Inflammatory macrophage treated with lipopolysaccharide for 4 hours (primary cell): ENCODE data around the gene AMIGO3.

Experiments
- DNase-seq: peaks from one replicate; pipeline ENCODE4 v3.0.0-alpha.2; 2020

Gene AMIGO3

DNA sequence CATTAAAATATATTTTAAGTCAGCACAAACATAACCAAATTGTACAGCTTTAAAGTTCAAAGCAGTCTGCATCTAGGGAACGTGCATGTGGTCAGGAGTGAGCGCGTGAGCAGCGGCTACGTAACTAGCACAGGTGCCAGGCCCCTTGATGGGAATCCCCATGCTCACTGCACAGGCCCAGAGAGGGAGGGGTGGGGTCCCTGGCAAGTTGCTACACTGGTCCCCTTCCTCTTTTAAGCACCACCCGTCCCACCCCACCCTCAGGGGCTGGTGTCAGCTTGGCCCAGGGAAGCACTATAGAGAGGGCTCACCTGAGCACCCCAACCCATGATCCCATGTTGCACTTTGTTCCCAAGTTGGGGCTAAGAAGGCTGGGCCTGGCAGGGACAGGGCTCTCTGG lies 5.1 kb upstream of the AMIGO3 start:
- DNase-seq = no peak

GRCh38 chr3:49723628-49724551 lies 4.4 kb upstream of the AMIGO3 start, which contains the start of gene GMPPB:
GMPPB (minus strand) TSS chr3:49723951; CDS start chr3:49723726, 225 bp downstream.
- DNase-seq = peak; percentile 99

- DNase-seq = peak; percentile 48
These were observed 3.8 kb upstream of the AMIGO3 start for GRCh38 chr3:49723296-49723627.

DNA sequence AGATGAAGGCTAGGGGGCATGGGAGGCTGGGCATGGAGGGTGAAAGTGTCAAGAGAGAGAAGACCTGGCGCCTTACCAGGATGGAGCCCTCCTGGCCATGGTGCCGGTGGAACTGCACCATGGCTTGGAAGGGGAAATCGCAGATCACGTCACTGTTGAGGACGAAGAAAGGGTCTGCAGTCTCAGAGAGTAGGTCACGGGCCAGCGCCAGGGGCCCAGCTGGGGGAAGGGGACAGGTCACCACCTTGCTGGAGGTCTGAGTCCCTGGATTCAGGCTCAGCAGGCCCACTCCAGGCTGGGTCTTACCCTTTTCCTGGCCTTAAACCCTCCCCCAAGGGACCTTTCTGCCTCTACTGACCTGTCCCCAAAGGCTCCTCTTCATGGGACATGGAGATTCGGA lies 3.4 kb upstream of the AMIGO3 start:
- no peak for DNase-seq

GRCh38 chr3:49721896-49722781 lies 2.7 kb upstream of the AMIGO3 start:
- DNase-seq = no peak

DNA sequence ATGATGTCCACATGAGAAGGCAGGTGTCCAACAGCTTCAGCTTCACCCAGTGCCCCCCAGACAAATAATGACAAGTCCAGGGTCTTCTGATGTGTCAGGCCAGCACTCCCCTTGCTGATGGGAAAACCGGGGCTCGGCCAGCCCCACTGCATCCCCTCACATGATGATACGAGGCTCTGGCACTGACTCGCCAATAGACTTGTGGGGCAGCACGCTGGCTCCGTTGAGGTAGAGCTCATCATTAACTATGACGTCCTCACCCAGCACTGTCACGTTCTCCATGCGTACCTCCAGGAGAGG lies 2.1 kb upstream of the AMIGO3 start:
- no peak for DNase-seq

DNA sequence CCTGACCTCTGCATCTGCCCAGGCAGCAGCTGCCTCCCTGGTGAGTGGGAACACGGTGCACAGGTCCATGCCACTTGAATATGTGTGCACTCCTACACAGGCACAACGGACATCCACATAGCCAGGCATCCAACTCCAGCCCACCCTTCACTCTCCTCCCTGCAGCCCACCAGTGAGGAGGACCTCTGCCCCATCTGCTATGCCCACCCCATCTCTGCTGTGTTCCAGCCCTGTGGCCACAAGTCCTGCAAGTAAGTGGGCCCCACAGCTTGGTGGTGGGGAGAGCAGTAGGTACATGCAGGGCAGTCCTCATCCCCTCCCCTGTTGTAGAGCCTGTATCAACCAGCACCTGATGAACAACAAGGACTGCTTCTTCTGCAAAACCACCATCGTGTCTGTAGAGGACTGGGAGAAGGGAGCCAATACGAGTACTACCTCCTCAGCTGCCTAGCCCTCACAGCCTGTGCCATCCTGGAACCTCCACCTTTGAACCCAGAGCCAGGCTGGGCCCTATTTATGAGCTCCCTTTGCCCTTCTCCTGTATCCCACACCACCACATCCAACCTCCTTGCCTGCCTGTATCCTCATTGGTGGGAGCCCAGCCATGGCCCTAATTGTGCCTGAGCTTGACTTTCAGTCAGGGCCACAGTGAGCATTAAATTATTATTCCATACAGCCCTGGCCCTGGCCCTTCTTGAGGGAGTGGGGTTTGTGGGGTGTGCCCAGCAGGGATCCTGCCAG lies 1.5 kb upstream of the AMIGO3 start:
- DNase-seq = no peak

DNA sequence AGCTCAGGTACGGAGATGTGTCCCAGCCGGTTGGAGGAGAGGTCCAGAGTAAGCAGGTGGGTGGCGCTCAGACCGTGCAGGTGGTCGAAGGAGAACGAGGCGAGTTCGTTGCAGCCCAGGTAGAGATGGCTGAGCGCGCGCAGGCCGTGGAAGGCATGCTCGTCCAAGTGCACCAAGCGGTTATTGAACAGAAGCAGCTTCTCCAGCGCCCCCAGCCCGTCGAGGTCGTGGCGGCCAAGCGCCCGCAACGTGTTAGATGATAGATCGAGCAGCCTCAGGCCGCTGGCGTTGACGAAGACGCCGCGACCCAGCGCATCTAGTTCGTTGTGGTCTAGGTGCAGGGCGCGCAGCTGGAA lies 648 bp downstream of the AMIGO3 start:
- DNase-seq = no peak

DNA sequence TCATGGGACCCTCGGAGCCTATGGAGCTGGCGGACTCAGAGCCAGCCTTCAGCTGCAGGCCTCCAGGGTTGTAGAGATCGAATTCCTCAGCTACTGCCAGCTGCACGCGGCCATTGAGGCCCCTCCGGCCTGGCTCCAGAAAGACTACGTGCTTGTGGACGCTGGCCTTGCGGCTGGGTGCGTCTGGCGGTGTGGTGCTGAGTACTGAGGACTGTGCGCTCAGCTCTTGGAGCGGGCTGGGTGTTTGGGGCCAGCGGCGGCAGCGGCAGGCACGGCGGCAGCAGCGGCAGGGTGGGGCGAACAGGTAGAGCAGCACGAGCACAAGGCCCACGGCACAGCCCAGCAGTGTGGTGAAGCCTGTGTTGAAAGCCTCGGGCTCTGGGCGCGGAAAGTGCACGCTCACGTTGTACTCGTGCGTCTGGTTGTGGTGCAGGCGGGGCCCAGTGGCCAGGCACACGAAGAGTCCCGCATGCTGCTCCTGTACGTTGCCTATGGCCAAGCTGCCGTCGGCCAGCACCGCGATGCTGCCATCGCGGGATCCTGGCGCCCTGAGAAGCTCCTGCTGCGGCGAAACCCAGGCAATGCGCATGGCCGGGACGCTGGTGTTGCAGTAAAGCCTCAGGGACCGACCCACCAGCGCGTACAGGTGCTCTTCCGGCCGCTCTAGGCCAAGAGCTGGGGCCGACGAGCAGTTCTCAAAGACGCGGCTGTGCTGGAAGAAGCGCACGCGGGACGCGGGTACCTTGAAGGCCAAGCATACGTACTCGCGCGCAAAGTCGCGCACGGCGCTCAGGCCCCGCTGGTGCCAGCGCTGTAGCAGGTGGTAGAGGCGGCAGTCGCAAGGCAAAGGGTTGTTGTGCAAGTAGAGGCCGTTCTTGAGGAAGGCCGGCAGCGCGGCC lies 1.3 kb downstream of the AMIGO3 start:
- no peak for DNase-seq

DNA sequence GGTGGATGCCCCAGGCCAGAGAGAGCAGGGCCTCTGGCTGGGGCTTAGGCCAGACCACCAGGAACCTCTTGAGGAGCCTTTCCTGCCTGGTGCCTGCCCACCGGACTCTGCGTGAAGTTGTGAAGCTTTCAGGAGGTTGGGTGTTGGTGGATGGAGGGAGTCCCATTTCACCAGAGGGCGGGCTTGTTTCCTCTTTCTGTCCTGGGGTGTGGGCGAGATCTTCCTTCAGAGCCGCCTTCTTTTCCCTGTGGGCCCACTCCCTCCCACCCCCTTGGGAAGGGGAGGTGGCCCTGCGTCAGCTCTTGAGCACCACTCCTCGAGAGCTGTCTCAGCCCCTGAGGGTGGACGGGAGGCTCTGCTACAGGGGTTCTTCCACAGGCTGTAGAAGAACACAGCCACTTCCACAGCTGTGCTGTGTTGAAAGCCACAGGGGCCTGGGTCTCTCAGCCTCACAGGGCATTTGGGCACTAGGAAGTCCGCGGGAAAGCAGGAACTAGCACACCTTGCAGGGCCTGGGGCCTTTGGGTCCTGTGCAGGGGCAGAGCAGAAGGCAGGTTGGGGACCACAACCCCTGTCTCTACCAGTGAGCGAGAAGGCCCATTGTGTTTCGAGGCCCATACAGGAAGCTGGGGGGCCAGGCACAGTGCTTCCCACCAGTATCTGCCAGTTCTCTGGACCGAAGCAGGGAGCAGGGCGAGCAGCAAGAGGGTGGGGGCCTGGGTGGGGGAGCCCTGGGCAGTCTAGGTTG lies 2.1 kb downstream of the AMIGO3 start:
- no peak for DNase-seq

- no peak for DNase-seq
These were observed 2.7 kb downstream of the AMIGO3 start for GRCh38 chr3:49716691-49717210.

DNA sequence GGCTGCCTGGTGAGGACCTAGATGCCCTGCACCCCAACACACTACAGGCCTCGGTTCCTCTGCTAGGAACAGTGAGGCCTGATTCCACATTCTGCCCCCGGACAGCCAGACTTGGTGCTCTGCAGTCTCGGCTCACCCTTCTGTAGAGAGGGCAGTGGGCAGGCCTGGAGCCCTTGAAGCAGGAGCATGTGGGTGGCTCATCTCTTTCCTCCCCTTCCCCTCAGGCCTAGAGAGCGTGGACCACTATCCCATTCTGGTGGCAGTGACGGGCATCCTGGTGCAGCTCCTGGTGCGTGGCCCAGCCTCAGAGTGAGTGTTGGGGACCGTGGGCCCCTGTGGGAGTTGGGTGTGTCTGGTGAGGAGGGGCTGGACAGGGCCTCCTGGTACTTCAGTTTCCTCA lies 3.3 kb downstream of the AMIGO3 start:
- no peak for DNase-seq

DNA sequence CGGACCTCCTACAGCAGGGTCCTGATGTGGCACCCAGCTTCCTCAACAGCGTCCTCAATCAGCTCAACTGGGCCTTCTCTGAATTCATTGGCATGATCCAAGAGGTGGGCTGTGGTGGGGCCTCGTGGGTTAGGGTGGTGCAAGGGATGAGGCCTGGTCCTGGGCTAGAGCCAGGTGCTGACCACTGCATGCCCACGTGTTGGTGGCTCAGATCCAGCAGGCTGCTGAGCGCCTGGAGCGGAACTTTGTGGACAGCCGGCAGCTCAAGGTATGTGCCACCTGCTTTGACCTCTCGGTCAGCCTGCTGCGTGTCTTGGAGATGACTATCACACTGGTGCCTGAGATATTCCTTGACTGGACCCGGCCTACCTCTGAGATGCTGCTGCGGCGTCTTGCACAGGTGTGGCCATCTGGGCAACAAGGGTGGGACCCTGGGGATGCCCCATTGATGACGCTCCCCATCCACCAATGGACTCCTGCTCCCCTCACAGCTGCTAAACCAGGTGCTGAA lies 3.8 kb downstream of the AMIGO3 start:
- no peak for DNase-seq

GRCh38 chr3:49714728-49715550 lies 4.5 kb downstream of the AMIGO3 start:
- DNase-seq = no peak

GRCh38 chr3:49713336-49714105 lies 6.0 kb downstream of the AMIGO3 start:
- no peak for DNase-seq

GRCh38 chr3:49712631-49713317 lies 6.7 kb downstream of the AMIGO3 start:
- DNase-seq = no peak

GRCh38 chr3:49712166-49712565 lies 7.3 kb downstream of the AMIGO3 start:
- DNase-seq = no peak

GRCh38 chr3:49711489-49711888 lies 8.0 kb downstream of the AMIGO3 start:
- DNase-seq = no peak

DNA sequence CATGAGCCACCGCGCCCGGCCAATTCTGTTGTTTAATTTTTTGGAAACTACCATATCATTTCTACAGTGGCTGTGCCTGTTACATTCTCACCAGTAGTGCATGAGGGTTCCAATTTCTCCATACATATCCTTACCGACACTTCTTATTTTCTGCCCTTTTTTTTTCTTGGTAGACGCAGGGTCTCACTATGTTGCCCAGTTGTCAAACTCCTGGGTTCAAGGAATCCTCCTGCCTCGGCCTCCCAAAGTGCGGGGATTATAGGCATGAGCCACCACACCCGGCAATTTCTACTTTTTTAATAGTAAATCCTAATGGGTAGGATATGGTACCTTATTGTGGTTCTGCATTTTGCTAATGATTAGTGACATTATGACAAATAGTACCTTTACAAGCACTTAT lies 9.6 kb downstream of the AMIGO3 start:
- no peak for DNase-seq
